ENCODE data around the gene KDM1A. TPM values are rescaled to one million over a fixed set of nuclear protein-coding genes. Genes with fewer than 3 reads are reported as not detected.

The KDM1A gene
- total and polyA plus RNA-seq, 4 donors: 7.4 to 46.7 (median 21.5) TPM

DNA sequence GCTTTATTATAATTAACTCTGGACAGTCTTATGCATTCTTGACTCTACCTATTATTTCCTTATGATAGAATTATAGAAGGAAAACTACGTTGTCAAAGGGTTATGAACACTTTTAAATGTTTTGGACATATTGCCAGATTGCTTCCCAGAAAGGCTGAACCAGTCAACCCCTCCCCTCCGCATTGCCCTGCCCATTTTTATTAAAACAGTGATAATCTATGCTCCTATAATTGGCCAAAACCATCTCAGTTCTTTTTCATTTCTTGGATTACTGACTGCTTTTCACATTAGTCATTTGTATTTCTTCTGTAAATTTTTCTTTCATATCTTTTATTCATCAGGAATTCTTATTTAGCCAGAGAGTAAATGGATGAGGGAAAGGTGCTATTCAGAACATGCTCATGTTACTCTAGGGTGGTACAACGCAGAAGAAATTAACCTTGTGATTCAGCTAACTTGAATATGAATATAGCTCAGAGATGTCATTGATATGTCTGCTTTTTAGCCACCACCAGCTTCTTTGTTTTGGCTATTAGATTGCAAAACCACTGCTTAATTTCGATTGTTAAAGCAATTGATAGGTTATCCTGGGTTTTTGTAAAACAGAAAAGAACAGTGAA, 32.1 kb downstream of the KDM1A start (continued):
- no peak for TF ChIP-seq RAD21 (IDR thresholded peaks at IDR 0.05)
- no peak for TF ChIP-seq ZBTB33 (IDR thresholded peaks at IDR 0.05)
- no peak for TF ChIP-seq FOXA1 (IDR thresholded peaks at IDR 0.05)
- no peak for TF ChIP-seq HNF4A (conservative IDR thresholded peaks at IDR 0.05)
- no peak for TF ChIP-seq FOXA2 (IDR thresholded peaks at IDR 0.05)
- no peak for TF ChIP-seq NR2F2 (IDR thresholded peaks at IDR 0.05)
- no peak for TF ChIP-seq RXRA (IDR thresholded peaks at IDR 0.05)

- Histone ChIP-seq H3K4me3 (ENCODE audit: low read depth in 1 of 3, low read length in 3 of 3) (no peak overlapping the region), H3K9ac (ENCODE audit: low read depth in 1 of 2, low read length in 2 of 2) (no peak overlapping the region), H3K27ac (ENCODE audit: low read depth in 1 of 2, low read length in 2 of 2) (no peak overlapping the region), H3K4me1 (ENCODE audit: control insufficient read depth in 4 of 4, insufficient read depth in 4 of 4, low read length in 3 of 4) (no peaks in the 10 kb centered on the region), H3K27me3 (ENCODE audit: control insufficient read depth in 4 of 4, insufficient read depth in 4 of 4, low read length in 3 of 4) (no peaks in the 10 kb centered on the region), H3K36me3 (ENCODE audit: control insufficient read depth in 4 of 4, insufficient read depth in 3 of 4, low read depth in 1 of 4, low read length in 3 of 4) (peaks cover 4 to 39% (median 21%) of the 10 kb centered on the region in 4 donors), H3K9me3 (ENCODE audit: control insufficient read depth in 4 of 4, low read length in 3 of 4) (no peaks in the 10 kb centered on the region)
- WGBS: 97% methylated on average over 5 of the region's 5 CpGs
- TF ChIP-seq RXRA (IDR thresholded peaks at IDR 0.05) (no peak), EGR1 (IDR thresholded peaks at IDR 0.05; ENCODE audit: low read depth in 2 of 2) (no peak)
- DNase-seq (ENCODE audit: low spot score): no peak
Measured at GRCh38 chr1:23057301-23057700, 38.0 kb downstream of the KDM1A start.

DNA sequence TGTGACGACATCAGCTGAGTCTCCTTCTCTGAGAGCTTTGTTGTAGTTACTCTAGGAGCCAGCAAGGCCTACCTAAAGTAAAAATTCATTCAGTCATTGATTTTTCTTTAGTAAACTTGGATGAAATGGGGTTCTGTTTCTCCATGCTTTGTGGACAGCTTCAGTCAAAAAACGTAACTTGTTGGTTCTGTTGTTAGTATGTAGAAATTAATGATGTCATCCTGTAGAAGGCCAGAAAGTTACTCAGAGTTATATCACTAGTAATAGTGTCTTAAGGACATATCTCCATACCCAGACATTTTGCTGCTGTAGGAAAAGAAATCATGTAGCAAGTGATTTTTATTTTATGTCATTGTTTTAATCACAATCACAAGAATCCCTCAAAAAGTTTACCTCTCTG, 43.0 kb downstream of the KDM1A start:
- Histone ChIP-seq H3K4me1 (ENCODE audit: control insufficient read depth in 4 of 4, insufficient read depth in 4 of 4, low read length in 3 of 4) (no peaks in the 10 kb centered on the region), H3K36me3 (ENCODE audit: control insufficient read depth in 4 of 4, insufficient read depth in 3 of 4, low read depth in 1 of 4, low read length in 3 of 4) (peaks cover 6 to 37% (median 21%) of the 10 kb centered on the region in 4 donors), H3K9ac (ENCODE audit: low read depth in 1 of 2, low read length in 2 of 2) (no peak overlapping the region), H3K27ac (ENCODE audit: low read depth in 1 of 2, low read length in 2 of 2) (no peak overlapping the region), H3K27me3 (ENCODE audit: control insufficient read depth in 4 of 4, insufficient read depth in 4 of 4, low read length in 3 of 4) (no peaks in the 10 kb centered on the region), H3K4me3 (ENCODE audit: low read depth in 1 of 3, low read length in 3 of 3) (no peak overlapping the region), H3K9me3 (ENCODE audit: control insufficient read depth in 4 of 4, low read length in 3 of 4) (no peaks in the 10 kb centered on the region)
- TF ChIP-seq ZBTB33 (IDR thresholded peaks at IDR 0.05): no peak
- TF ChIP-seq HNF4G (IDR thresholded peaks at IDR 0.05): no peak
- no peak for TF ChIP-seq SP1 (IDR thresholded peaks at IDR 0.05)
- TF ChIP-seq NR2F2 (IDR thresholded peaks at IDR 0.05): no peak
- no peak for TF ChIP-seq MAX (IDR thresholded peaks at IDR 0.05)
- TF ChIP-seq JUND (IDR thresholded peaks at IDR 0.05): no peak
- no peak for TF ChIP-seq RXRA (IDR thresholded peaks at IDR 0.05)
- TF ChIP-seq ATF3 (IDR thresholded peaks at IDR 0.05): no peak
- TF ChIP-seq GABPA (IDR thresholded peaks at IDR 0.05 in 1 of 2, conservative IDR thresholded peaks at IDR 0.05 in 1 of 2): no peak
- TF ChIP-seq, protein P1, sequence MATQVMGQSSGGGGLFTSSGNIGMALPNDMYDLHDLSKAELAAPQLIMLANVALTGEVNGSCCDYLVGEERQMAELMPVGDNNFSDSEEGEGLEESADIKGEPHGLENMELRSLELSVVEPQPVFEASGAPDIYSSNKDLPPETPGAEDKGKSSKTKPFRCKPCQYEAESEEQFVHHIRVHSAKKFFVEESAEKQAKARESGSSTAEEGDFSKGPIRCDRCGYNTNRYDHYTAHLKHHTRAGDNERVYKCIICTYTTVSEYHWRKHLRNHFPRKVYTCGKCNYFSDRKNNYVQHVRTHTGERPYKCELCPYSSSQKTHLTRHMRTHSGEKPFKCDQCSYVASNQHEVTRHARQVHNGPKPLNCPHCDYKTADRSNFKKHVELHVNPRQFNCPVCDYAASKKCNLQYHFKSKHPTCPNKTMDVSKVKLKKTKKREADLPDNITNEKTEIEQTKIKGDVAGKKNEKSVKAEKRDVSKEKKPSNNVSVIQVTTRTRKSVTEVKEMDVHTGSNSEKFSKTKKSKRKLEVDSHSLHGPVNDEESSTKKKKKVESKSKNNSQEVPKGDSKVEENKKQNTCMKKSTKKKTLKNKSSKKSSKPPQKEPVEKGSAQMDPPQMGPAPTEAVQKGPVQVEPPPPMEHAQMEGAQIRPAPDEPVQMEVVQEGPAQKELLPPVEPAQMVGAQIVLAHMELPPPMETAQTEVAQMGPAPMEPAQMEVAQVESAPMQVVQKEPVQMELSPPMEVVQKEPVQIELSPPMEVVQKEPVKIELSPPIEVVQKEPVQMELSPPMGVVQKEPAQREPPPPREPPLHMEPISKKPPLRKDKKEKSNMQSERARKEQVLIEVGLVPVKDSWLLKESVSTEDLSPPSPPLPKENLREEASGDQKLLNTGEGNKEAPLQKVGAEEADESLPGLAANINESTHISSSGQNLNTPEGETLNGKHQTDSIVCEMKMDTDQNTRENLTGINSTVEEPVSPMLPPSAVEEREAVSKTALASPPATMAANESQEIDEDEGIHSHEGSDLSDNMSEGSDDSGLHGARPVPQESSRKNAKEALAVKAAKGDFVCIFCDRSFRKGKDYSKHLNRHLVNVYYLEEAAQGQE (IDR thresholded peaks at IDR 0.05): no peak
- no peak for TF ChIP-seq FOXA1 (IDR thresholded peaks at IDR 0.05)
- TF ChIP-seq FOXA2 (IDR thresholded peaks at IDR 0.05): no peak
- no peak for TF ChIP-seq EGR1 (IDR thresholded peaks at IDR 0.05; ENCODE audit: low read depth in 2 of 2)
- no peak for TF ChIP-seq YY1 (IDR thresholded peaks at IDR 0.05)
- TF ChIP-seq RAD21 (IDR thresholded peaks at IDR 0.05): no peak
- TF ChIP-seq TAF1 (conservative IDR thresholded peaks at IDR 0.05): no peak
- TF ChIP-seq HNF4A (conservative IDR thresholded peaks at IDR 0.05): no peak
- TF ChIP-seq CTCF (IDR thresholded peaks at IDR 0.05; ENCODE audit: low read depth, low read length, missing input control): no peak
- DNase-seq (ENCODE audit: low spot score): no peak
- WGBS: 93% methylated on average over 2 of the region's 2 CpGs
